IMR-90 (cell line): ENCODE measurements around the gene NFKBIE. TPM values are rescaled to one million over a fixed set of nuclear protein-coding genes. Genes with fewer than 3 reads are reported as not detected.

Source experiments
- ATAC-seq: fragments of 200-7000 bp; cut with Tn5 transposase; 2 replicates; pipeline ENCODE4 v1.9.1; 2020; ENCODE audit warnings: low read depth, mild to moderate bottlenecking, moderate library complexity
- BruUV-seq: library from RNA; stranded (reverse); fragments of 400-500 nt; replicated peaks from 2 replicates; lab custom pipeline; 2021; lab: Mats Ljungman, UMichigan
- CTCF ChIA-PET: fragments of 300-600 bp; formaldehyde crosslinking; extraction: SDS; loops from one replicate; lab custom pipeline; 2021; ENCODE audit warnings: antibody characterized with exemption; lab: Yijun Ruan, JAX
- POLR2A ChIA-PET: fragments of 300-600 bp; sonication (Branson Sonifier 250); formaldehyde crosslinking; loops from one replicate; lab custom pipeline; 2022; ENCODE audit warnings: antibody characterized with exemption; ENCODE audit not compliant: unreplicated experiment; lab: Charles Lee
- DNase-seq: peaks from one replicate; pipeline ENCODE4 v3.0.0; 2013
- H2AFZ ChIP-seq: replicated peaks from 2 replicates; pipeline ENCODE3; 2013; ENCODE audit warnings: low read length, mild to moderate bottlenecking; ENCODE audit not compliant: poor library complexity
- H2AK5ac ChIP-seq: 2 replicates; pipeline ENCODE4 v1.6.1; 2013; ENCODE audit warnings: low read depth, low read length, inconsistent platforms
- H2AK9ac ChIP-seq: replicated peaks from 2 replicates; pipeline ENCODE3; 2013; ENCODE audit warnings: mild to moderate bottlenecking, low read depth, low read length, moderate library complexity; ENCODE audit not compliant: poor library complexity
- H2BK120ac ChIP-seq: 2 replicates; pipeline ENCODE4 v1.6.1; 2013; ENCODE audit warnings: low read depth, low read length, inconsistent platforms
- H2BK15ac ChIP-seq: 3 replicates; pipeline ENCODE4 v1.6.1; 2013; ENCODE audit warnings: low read depth, low read length, inconsistent platforms
- H2BK20ac ChIP-seq: 2 replicates; pipeline ENCODE4 v1.6.1; 2013; ENCODE audit warnings: low read depth, mild to moderate bottlenecking, inconsistent platforms, low read length, moderate library complexity
- H2BK5ac ChIP-seq: 2 replicates; pipeline ENCODE4 v1.6.1; 2013; ENCODE audit warnings: mild to moderate bottlenecking, low read depth, low read length, inconsistent platforms; ENCODE audit not compliant: poor library complexity, severe bottlenecking
- H3K14ac ChIP-seq: replicated peaks from 2 replicates; pipeline ENCODE4 v1.6.1; 2013; ENCODE audit warnings: low read depth, low read length, inconsistent platforms
- H3K18ac ChIP-seq: 2 replicates; pipeline ENCODE4 v1.6.1; 2013; ENCODE audit warnings: low read depth, low read length, control low read depth
- H3K23ac ChIP-seq: 2 replicates; pipeline ENCODE4 v1.6.1; 2013; ENCODE audit warnings: low read depth, low read length, inconsistent platforms
- H3K27ac ChIP-seq: 2 replicates; pipeline ENCODE4 v1.5.1; 2013; ENCODE audit warnings: mild to moderate bottlenecking, control low read depth, low read length; ENCODE audit not compliant: insufficient read depth
- H3K27me3 ChIP-seq: 2 replicates; pipeline ENCODE4 v1.6.1; 2013; ENCODE audit warnings: low read length; ENCODE audit not compliant: control insufficient read depth, insufficient read depth
- H3K36me3 ChIP-seq: 2 replicates; pipeline ENCODE4 v1.6.1; 2013; ENCODE audit warnings: low read length, mixed read lengths; ENCODE audit not compliant: control insufficient read depth, insufficient read depth
- H3K4ac ChIP-seq: 2 replicates; pipeline ENCODE4 v1.6.1; 2013; ENCODE audit warnings: low read depth, low read length, inconsistent platforms
- H3K4me1 ChIP-seq: 2 replicates; pipeline ENCODE4 v1.6.1; 2013; ENCODE audit warnings: low read length, mixed read lengths; ENCODE audit not compliant: control insufficient read depth, insufficient read depth
- H3K4me2 ChIP-seq: 2 replicates; pipeline ENCODE4 v1.6.1; 2013; ENCODE audit warnings: low read depth, mild to moderate bottlenecking, control low read depth, low read length, moderate library complexity
- H3K4me3 ChIP-seq: 2 replicates; pipeline ENCODE4 v1.5.1; 2013; ENCODE audit warnings: low read depth, mild to moderate bottlenecking, control low read depth, low read length, moderate library complexity; ENCODE audit not compliant: insufficient read depth
- H3K56ac ChIP-seq: 2 replicates; pipeline ENCODE4 v1.6.1; 2013; ENCODE audit warnings: low read length, inconsistent platforms; ENCODE audit not compliant: insufficient read depth; ENCODE audit errors: extremely low read depth
- H3K79me1 ChIP-seq, 2 experiments: 2 replicates each; pipeline ENCODE4 v1.6.1; 2013; ENCODE audit warnings: low read length in 2 of 2, inconsistent platforms in 1 of 2, low read depth in 1 of 2
- H3K9ac ChIP-seq: 2 replicates; pipeline ENCODE4 v1.6.1; 2013; ENCODE audit warnings: low read depth, low read length, control low read depth
- H3K9me1 ChIP-seq: 2 replicates; pipeline ENCODE4 v1.6.1; 2013; ENCODE audit warnings: low read length, inconsistent platforms; ENCODE audit not compliant: insufficient read depth
- H3K9me3 ChIP-seq: 2 replicates; pipeline ENCODE4 v1.6.1; 2013; ENCODE audit warnings: low read length; ENCODE audit not compliant: control insufficient read depth, insufficient read depth
- H4K20me1 ChIP-seq: 2 replicates; pipeline ENCODE4 v1.6.1; 2013; ENCODE audit warnings: low read length, inconsistent platforms; ENCODE audit not compliant: insufficient read depth
- H4K5ac ChIP-seq: 2 replicates; pipeline ENCODE4 v1.6.1; 2013; ENCODE audit warnings: mild to moderate bottlenecking, low read depth, low read length, control low read depth
- H4K8ac ChIP-seq, 2 experiments: 2 replicates each; pipeline ENCODE4 v1.6.1; 2013; ENCODE audit warnings: low read depth in 2 of 2, low read length in 2 of 2, control low read depth in 1 of 2, inconsistent platforms in 1 of 2
- H4K91ac ChIP-seq: 2 replicates; pipeline ENCODE4 v1.6.1; 2013; ENCODE audit warnings: low read depth, low read length, inconsistent platforms; ENCODE audit not compliant: insufficient read depth
- BHLHE40 ChIP-seq: fragments of 150-350 bp; IDR thresholded peaks from 2 replicates; pipeline ENCODE4 v1.6.1; 2016; ENCODE audit warnings: mild to moderate bottlenecking, low read depth, low read length
- CEBPB ChIP-seq: IDR thresholded peaks from 2 replicates; pipeline ENCODE4 v1.6.1; 2012; ENCODE audit warnings: low read depth, low read length, improper control_type of control experiment
- MAZ ChIP-seq: IDR thresholded peaks from 2 replicates; pipeline ENCODE4 v1.6.1; 2012; ENCODE audit warnings: low read depth, mild to moderate bottlenecking, low read length, improper control_type of control experiment, moderate library complexity, borderline replicate concordance
- MXI1 ChIP-seq: IDR thresholded peaks from 2 replicates; pipeline ENCODE4 v1.6.1; 2012; ENCODE audit warnings: low read depth, mild to moderate bottlenecking, low read length, moderate library complexity, borderline replicate concordance
- RFX5 ChIP-seq: IDR thresholded peaks from 2 replicates; pipeline ENCODE4 v1.8.0; 2012; ENCODE audit warnings: low read depth, mild to moderate bottlenecking, low read length, moderate library complexity
- WGBS, 2 experiments: methylation state at CpG; one replicate each; pipeline versions ENCODE4 v1.1.5 to v1.1.7; 2013; ENCODE audit warnings: missing lambda C conversion rate in 2 of 2; ENCODE audit not compliant: insufficient read length in 1 of 2; ENCODE audit errors: extremely low coverage in 2 of 2; 5-methylcytosine and 5-hydroxymethylcytosine counted together
- dilution Hi-C: fragments of 300-500 bp; cut with HindIII; formaldehyde crosslinking; loops from one replicate; pipeline ENCODE4 v1.14.3; 2018; ENCODE audit warnings: low sequenced_read_pairs; ENCODE audit not compliant: unreplicated experiment
- in situ Hi-C: fragments of 300-500 bp; cut with MboI; formaldehyde crosslinking; loops from 3 replicates; pipeline ENCODE4 v1.14.3; 2019; ENCODE audit warnings: low sequenced_read_pairs, inconsistent platforms, mixed read lengths
- intact Hi-C: fragments of 100-400 bp; cut with micrococcal nuclease; formaldehyde crosslinking; loops from 2 replicates; pipeline ENCODE4 v1.10.0; 2022
- polyA plus RNA-seq, 3 experiments: library from polyadenylated mRNA; depleted of rRNA; stranded (reverse); fragments of >200 nt; gene quantifications; 2 replicates each; pipeline ENCODE4 v1.2.3, GENCODE V29; 2012; ENCODE audit warnings: low replicate concordance in 1 of 3
- total RNA-seq: library from RNA; depleted of rRNA; stranded (reverse); fragments of >200 nt; gene quantifications from 2 replicates; pipeline ENCODE4 v1.2.3, GENCODE V29; 2012

NFKBIE gene
- total and polyA plus RNA-seq, 2 of the 4 experiments (the other 2 are of a cell fraction): 7.9 to 13.0 TPM

DNA sequence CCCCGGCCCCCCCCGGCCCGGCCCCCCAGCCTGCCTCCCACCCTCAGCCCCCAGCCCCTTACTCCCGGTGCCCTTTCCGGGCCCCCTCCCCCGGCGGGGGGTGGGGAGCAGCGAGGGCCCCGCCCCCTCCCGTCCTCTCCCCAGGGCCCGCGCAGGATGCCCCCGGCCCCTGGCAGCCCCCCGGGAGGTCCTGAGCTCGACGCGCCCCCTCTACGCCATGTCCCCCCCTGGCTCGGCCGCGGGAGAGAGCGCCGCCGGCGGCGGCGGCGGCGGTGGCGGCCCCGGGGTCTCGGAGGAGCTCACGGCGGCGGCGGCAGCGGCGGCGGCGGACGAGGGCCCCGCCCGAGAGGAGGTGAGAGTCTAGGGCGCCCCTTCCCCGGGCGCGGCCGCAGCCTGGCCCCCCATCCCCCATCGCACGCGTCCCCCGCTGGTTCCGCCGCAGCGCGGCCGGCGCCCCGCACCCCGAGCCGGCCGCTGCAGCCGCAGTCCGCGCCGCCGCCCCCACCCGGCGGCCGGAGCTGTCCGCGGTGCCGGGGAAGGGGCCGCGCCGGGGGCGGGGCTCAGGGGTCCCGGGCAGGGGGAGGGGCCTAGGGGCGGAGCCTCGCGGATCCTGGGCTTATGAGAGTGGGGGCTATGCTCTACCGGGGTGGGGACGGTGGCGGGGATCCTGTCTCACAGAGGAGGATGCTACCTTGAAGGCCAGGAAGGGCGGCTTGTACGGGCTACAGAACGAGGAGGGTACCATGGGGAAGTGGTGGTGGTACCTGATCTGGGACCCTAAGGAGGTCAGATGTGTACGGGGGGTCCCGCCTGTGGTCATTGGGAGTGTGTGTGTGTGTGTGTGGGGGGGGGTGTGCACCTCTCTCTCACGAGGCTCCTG, 5.4 kb upstream of the NFKBIE start:
- POLR2A ChIA-PET: no interaction called here
- Histone ChIP-seq H3K9ac (no peak overlapping the region), H3K18ac (no peak overlapping the region), H2AFZ (no peak overlapping the region), H3K9me1 (no peaks in the 10 kb centered on the region), H2AK9ac (no peak overlapping the region), H4K8ac (no peak overlapping the region), H3K4me1 (no peaks in the 10 kb centered on the region), H2BK5ac (no peak overlapping the region), H2BK120ac (no peak overlapping the region), H3K27ac (no peak overlapping the region), H2BK20ac (no peak overlapping the region), H3K4me2 (no peak overlapping the region; the same call in 1 of the 2 replicates), H3K36me3 (no peaks in the 10 kb centered on the region), H3K79me1 (no peaks in the 10 kb centered on the region), H3K9me3 (no peaks in the 10 kb centered on the region), H4K91ac (no peak overlapping the region), H3K56ac (no peak overlapping the region), H3K23ac (no peak overlapping the region), H4K5ac (no peak overlapping the region), H3K4ac (no peak overlapping the region), H2AK5ac (no peak overlapping the region), H3K14ac (no peak overlapping the region), H3K27me3 (peaks cover 61% of the 10 kb centered on the region), H4K20me1 (no peaks in the 10 kb centered on the region; the same call in 1 of the 2 replicates), H2BK15ac (no peak overlapping the region), H3K4me3 (no peak overlapping the region; the same call in 1 of the 2 replicates)
- in situ Hi-C loops: no loop called here
- CTCF ChIA-PET: interaction anchor here (1.1 kb wide), 1 partner anchor 63 kb away, joined by 3 read pairs; no protein-coding TSS in a partner anchor
- intact Hi-C loops: no loop called here
- ATAC-seq: peak; percentile 55; the same call in 1 of the 2 replicates
- dilution Hi-C loops: no loop called here
- TF ChIP-seq MXI1 (no peak), RFX5 (no peak), CEBPB (no peak), MAZ (peak; percentile 43; the same call in 1 of the 2 replicates), BHLHE40 (no peak)
- BruUV-seq: no TSS peak
- WGBS, 2 experiments: 0% methylated on average over 12 of the region's 90 CpGs; no CpG with 5 or more reads in 1 of the 2 experiments
- no peak for DNase-seq
